HG03175 (cell line): ENCODE data around the gene KIF3A.
"Not testable (repeated sequence)": the region's sequence is repeated elsewhere in the genome, so short reads cannot be mapped to it uniquely, and the experiment has no call there.

Source experiments
- ATAC-seq: cut with Tn5 transposase; IDR thresholded peaks from one replicate; pipeline ENCODE4 v1.9.1; 2021; ENCODE audit warnings: mild to moderate bottlenecking, moderate library complexity; ENCODE audit not compliant: unreplicated experiment

Gene KIF3A

DNA sequence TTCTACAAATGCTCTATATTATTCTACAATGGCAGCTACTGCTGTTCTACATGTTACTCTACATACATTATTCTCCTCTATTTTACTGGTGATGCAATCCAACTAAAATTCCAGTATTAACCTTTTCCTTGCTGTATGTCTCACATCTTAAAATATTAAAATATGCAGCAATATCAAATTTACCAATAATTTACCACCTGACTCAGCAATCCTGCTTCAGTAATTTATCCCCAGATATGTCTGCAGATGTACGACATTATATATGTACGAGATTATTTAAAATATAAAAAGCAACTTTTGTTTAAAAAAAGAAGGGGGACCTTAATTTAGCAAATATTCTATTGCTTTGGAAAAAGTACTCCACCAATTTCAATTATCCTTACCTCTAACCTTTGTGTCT is 11.6 kb downstream of the KIF3A start:
- ATAC-seq = no peak

DNA sequence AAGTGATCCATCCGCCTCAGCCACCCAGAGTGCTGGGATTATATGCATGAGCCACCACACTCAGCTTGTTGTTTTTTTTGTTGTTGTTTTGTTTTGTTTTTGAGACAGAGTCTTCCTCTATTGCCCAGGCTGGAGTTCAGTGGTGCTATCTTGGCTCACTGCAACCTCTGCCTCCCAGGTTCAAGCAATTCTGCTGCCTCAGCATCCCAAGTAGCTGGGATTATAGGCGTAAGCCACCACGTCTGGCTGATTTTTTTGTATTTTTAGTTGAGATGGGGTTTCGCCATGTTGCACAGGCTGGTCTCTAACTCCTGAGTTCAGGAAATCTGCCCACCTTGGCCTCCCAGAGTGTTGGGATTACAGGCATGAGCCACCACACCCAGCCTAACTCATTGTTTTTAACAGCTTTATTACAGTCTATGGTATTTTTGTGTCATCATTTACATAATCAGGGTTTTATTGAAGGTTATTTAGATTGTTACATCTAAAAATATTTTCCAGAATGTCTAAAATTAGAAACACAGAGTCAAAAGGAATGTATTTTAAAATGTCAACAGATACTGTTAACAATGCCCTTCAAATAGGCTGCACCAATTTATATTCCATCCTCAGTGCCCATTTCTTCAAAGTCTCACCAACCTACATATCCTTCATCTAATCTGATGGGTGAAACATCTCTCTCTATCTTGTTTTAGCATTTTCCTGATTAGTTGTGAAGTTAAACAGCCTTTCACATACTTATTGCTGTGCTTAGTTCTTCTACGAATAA is 18.6 kb downstream of the KIF3A start:
- no peak for ATAC-seq

DNA sequence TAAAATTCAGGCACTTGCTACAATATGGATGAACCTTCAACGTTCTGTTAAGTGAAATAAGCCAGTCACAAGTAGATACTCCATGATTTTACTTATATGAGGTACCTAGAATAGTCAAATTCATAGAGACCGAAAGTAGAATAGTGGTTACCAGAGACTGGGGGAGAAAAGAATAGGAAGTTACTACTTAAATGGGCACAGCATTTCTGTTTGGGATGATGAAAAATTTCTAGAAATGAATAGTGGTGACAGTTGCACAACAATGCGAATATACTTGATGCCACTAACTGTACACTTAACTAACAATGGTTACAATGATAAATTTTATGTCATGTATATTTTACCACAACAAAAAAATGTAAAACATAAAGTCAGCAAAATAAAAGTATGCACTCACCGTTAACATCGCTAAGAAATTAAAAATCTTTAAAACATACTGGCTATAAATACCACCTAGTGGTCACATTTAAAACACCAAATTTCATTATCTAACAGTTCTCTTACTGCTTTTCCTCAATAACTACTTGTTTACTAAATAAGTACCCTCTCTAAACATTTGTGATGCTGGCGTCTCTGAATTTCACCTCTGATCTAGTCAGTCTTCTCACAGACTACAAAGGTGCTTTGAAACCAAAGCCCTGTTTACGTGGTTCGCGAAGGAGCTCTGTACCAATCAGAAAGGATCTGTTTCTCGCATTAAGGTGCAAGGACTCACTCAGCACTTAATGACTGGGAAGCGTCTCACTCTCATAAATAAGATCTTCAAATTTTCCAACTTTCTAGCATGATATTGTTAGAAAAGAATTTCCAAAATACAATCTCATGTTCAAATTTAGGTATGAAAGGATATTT is 22.7 kb downstream of the KIF3A start:
- ATAC-seq = no peak

DNA sequence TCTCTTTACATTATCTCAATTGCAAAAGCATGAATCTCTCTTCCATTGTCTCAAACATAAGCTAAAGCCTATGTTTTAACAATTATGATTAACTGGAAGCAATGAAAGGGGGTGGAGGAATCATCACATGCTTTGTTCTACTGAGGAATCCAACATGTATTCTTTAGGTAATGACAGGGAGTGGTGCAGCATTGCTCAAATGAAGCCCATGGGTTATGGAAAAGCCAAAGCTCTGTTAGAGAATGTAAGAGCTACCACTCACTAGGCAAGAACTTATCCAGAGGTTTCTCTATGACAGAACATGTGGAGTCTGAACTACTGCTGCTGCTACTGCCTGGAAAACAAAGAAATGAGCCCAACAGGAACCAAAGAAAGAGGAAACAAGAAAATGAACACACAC is 28.7 kb downstream of the KIF3A start:
- ATAC-seq = no peak

DNA sequence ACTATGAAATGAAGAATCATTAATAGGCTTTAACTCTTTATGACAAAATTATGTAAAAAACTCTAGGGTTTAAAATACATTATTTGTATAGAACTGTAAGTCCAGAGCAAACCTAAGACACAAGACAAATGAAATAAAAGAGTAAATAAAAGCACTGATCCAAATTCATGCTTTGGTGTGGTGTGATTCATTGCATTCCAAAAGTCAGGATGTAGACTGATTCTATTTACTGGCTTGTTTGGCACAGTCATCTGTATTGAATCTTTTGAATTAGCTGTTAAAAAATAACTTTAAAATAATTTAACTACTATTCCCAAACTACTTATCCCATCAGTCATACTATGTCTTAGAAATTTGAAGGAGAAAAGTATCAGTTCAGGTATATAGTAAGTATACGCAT is 32.5 kb downstream of the KIF3A start:
- ATAC-seq = no peak

DNA sequence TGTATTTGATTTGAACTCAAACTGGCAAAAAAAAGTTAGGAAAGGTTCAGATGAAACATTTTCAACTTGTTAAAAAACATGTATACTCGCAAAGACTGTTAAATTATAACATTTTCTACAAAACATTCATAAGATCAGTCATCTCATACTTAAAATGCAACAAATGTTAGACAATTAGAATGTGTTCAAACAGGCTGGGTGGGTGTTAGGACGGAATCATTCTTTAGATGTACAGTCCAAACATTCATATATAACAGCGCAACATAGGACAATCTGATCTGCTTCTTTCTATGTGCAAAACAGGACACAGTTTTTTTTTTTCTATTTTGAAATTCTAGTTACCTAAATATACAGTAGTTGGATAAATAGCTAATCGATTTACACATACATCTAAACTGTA is 41.4 kb downstream of the KIF3A start:
- no peak for ATAC-seq

DNA sequence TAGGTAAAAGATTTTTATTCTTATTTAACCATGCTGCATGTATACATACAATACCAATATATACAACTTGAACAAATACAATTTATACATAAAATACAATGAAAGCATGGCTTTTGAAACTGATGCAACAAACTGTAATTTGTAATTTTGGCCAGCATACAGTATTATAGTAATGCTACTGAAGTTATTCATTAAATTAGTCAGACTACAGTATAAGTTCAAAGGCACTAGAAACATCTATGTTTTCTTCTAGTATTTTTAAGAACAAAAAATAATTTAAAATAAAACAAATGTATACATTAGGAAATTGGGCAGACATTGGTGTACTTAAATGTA is 44.7 kb downstream of the KIF3A start:
- ATAC-seq = no peak

DNA sequence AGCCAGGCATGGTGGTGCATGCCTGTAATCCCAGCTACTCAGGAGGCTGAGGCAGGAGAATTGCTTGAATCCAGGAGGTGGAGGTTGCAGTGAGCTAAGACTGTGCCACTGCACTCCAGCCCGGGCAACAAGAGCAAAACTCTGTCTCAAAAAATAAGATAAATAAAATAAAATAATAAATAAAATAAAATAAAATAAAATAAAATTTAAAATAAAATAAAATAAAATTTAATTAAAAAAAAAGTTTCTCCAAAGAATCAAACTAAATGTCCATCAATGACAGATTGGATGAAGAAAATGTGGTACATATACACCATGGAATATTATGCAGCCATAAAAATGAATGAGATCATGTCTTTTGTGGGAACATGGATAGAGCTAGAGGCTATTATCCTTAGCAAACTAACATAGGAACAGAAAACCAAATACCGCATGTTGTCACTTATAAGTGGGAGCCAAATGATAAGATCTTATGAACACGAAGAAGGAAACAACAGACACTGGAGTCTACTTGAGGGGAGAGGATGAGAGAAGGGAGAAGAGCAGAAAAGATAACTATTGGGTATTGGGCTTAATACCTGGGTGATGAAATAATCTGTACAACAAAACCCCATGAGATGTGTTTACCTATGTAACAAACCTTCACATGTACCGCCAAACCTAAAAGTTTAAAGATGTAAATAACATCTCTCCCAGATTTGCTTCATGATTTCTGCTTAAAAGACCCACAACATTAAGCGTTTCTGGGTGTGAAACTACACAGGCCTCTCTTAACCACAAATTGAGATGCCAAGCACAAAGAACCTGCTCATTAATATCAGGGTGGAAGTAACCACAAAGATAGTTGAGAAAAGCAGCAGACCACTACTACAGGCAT is 45.4 kb downstream of the KIF3A start:
- not testable (repeated sequence) for ATAC-seq

DNA sequence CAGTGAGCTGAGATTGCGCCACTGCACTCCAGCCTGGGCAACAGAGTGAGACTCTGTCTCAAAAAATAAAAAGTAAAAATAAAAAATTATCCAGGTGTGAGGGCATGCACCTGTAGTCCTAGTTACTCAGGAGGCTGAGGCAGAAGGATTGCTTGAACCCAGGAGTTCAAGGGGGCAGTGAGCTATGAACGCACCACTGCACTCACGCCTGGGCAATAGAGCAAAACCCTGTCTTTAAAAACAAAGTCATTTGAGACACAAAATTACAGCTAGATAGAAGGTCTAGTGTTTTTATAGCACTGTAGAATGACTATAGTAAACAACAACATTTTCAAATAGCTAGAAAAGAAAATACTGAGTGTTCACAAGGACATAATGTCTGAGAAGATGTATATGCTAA is 47.2 kb downstream of the KIF3A start:
- ATAC-seq = no peak

DNA sequence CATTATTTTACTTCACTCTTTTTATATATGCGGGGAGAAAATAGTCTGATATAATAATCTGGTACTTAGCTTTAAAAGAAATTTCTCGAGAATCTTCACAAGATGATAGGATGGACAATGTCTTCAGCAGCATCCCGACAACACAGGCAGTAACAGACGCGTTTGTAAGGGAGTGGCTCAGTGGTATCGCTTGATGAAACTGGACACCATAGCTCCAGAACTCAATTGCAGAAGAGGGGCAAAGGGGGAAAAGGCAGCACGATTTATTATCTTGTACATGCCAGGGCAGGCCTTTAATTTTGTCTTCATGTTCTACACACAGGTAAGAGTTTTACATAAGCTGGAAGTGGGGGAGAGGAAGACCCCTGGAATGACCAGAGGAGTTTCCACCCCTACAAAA is 47.8 kb downstream of the KIF3A start:
- ATAC-seq = no peak

DNA sequence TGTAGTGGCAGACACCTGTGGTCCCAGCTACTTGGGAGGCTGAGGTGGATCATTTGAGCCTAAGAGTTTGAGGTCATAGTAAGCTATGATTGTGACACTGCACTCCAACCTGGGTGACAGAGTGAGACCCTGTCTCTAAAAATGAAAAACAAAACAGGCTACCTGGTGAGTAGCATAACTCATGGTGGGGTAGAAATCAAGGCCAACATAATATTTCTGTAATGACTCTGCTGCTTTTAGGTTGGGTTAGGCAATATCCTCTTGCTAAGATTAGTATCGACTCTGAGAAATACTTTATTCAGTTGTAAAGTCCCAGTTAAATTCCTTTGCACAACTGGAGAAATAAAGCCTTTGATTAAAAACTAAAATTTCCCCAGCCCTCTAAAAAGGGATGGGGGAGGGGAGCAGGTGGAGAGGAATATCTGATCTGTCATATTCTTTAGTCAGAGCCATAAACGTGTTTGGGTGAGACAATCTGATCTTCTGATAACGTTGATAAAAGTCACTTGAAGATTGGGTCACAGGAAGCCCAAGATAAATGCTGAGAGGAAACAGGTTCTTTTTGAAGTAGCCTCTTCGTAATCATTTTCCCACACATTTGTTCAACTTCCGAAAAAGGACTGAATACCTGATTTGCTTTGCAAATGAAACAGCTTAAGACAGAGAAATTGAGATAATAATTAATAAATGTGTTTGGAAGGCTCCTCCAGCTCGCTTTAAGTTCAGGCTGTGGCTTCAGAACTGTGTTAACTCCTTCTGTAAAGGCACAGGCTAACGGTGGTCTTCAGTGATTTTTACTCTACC is 48.6 kb downstream of the KIF3A start:
- peak; percentile 38 for ATAC-seq

DNA sequence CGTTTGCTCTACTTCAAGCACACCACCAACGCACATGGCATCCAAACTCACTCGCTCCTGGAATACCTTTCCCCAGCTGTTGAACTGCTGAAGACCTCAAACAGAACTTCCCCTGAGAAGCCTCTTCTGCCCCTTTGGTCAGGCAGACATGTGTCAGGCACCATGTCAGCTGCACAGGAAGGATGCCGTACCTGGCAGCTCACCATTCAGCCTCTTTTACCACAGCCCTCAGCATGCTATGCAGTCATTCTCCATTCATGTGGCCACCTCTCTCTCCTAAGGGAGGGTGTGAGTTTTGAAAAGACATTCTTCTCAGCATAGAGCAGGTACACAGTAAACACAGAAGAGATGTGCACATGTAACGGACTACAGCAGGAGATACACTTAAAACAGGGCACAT is 49.4 kb downstream of the KIF3A start:
- ATAC-seq = no peak

DNA sequence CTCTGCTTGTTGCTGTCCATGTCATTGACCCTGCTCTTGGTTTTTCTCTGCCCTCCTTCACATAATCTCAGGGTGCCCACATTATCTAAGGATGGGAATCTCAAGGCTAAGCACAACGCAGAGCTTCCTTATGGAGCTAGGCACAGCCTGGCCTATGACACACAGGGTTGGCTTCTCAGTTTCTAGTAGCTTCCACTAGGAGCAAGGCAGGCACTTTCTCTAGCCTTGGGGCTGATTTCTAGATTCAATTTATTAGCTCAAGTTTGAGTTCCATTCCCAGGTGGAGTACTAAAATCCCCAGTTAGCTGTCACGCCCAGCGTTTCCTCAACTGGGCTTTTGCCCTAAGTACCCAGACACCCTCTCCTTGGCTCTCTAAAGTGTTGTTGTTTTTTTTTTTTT is 51.2 kb downstream of the KIF3A start:
- ATAC-seq = no peak

DNA sequence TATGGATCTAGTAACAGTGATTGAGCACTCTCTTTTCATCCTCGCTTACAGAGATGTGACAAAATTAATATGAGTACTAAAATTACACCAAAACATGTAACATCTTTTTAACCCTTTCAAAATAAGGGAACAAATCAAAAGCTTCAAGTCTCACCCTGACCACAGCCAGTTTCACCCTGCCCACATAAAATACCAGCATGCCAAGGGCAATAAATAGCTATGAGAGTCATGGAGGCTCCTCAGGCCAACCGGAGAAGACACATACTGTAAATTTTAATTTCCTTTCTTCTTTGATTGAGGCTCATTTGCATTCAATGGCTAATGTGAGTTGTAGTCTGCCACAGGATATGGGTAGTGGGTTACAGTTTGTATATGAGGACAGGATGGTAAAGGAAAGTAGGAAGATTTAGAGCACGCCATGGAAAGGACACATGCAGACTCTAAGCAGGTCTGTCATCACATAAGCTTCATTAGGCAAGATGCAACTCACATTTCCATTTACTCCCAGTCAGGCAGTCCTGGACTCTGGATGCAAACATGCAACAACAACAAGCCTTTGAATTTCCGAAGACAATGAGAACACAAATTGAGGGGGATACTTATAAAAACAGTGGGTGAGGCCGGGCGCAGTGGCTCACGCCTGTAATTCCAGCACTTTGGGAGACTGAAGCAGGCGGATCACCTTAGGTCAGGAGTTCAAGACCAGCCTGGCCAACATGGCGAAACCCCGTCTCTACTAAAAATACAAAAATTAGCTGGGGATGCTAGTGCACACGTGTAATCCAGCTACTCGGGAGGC is 52.2 kb downstream of the KIF3A start:
- ATAC-seq = no peak

DNA sequence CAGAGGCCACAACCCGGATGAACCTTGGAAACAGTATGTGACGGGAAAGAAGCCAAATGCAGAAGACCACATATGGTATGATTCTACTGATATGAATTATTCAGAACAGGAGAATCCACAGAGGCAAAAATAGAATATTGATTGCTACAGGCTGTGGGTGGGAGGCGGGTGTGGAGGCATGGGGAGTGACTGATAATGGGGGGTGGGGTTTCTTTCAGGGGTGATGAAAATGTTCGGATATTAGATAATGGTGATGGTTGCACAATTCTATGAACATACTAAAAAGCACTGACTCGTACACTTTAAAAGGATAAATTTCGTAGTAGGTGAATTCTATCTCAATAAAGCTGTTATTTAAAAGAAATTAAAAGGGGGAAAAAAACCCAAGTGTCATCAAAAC is 52.9 kb downstream of the KIF3A start:
- ATAC-seq = no peak

DNA sequence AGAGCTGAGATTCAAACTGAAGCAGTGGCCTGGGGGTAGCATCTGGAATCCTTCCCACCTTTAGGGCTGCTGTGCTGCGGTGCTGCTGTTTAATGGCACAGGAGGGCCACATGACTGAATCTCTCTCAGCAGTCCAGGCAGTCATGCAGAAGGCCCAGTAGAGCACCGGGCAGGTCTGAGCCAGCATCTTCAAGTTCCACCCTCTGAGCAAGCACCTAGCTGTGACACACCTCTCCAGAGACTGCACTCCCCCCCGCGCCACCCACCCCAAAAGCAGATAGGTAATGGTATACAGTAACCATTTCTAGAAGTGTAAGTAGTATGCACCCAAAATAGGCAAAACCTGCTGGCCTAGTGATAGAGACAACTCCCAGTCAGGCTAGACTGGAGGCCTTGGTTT is 55.4 kb downstream of the KIF3A start:
- ATAC-seq = no peak

DNA sequence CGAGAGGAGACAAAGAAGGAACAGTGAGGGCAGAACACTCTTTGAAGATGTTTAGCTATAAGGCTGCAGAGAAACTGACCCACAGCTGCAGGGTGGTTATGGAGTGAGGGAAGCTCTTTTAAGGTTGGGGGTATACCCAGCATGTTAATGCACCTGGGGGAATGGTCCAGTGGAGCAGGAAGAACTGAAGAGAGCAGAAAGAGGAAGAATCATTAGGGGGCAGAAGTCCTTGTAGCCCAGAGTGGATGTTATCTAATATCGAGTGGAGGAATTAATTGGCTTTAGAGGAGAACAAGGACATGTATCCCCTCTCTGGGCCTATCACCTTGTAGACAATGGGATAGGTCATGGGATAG is 55.9 kb downstream of the KIF3A start:
- no peak for ATAC-seq

DNA sequence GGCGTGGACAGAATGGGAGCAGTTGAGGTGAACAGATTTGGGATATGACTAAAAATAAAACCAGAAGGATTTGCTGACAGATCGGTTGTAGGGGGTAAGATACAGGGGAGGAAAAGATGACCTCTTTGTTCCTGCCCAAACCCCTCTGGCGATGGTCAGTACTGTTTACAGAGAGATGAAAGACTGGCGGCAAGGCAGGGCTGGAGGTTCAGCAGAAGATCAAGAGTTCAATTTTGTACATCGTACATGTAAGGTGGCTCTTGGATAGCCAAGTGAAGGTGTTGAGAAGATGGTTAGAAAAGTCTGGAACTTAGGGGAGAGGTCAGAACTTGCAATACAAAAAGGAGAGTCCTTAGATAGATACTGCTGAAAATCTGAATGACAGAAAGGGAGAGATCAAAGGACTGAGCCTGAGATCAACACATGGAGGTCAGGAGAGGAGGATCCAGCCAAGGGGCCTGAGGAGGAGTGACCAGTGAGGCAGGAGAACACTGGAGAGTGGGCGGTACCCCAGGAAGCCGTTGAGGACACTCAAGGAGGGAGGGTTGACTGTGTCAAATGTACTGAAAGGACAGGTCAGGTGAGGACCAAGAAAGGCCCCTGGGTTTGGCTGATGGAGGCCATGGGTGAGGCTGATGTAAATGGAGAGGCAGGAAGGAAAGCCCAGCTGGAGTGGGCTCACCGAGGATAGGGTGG is 56.4 kb downstream of the KIF3A start:
- ATAC-seq = no peak

DNA sequence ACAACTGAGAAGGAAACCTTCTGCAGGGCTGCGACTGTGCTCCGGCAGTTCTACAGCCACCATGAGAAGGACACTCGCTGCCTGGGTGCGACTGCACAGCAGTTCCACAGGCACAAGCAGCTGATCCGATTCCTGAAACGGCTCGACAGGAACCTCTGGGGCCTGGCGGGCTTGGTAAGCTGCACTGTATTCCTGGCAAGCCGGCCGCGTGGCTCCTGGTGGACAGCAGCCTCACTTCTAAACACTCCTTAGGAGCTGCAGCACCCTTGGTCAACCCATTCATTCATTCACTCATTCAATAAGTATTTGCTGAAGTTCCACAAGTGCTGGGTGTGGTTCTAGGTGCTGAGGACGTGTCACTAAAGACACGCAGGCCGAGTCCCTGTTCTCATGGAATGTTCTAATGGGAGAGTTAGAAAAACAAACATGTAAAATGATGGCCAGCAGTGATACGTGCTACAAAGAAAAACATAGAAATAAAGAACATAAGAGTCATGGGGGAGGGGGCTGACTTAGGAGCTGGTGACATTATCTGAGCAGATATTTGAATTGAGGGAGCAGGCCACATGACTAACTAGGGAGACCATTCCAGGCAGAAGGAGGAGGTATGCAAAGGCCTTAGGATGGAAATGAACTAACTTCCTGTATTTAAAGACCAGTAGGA is 57.5 kb downstream of the KIF3A start:
- ATAC-seq = no peak
